ENCODE measurements around the gene SGIP1. TPM values are rescaled to one million over a fixed set of nuclear protein-coding genes. Genes with fewer than 3 reads are reported as not detected.

The SGIP1 gene
- total RNA-seq, 2 donors from 2014 or later: 1.2 to 3.1 TPM

GRCh38 chr1:66745451-66745850 is 211.5 kb downstream of the SGIP1 start:
- H3K4me1 ChIP-seq: no peaks in the 10 kb centered on the region
- no peak overlapping the region for H3K4me3 ChIP-seq
- H3K9ac ChIP-seq (ENCODE audit: low read depth in 2 of 2, low read length in 2 of 2): no peak overlapping the region
- no peak for TF ChIP-seq CTCF (IDR thresholded peaks at IDR 0.05)
- H3K27ac ChIP-seq: no peak overlapping the region
- no peaks in the 10 kb centered on the region for H3K27me3 ChIP-seq
- H3K36me3 ChIP-seq: no peaks in the 10 kb centered on the region
- intact Hi-C loops (cut with DNase I): no loop called here
- no peak for DNase-seq
- H3K9me3 ChIP-seq: no peaks in the 10 kb centered on the region

GRCh38 chr1:66747501-66747900 is 213.5 kb downstream of the SGIP1 start:
- Histone ChIP-seq H3K36me3 (no peaks in the 10 kb centered on the region), H3K27ac (no peak overlapping the region), H3K27me3 (no peaks in the 10 kb centered on the region), H3K9me3 (no peaks in the 10 kb centered on the region), H3K4me3 (no peak overlapping the region), H3K9ac (ENCODE audit: low read depth in 2 of 2, low read length in 2 of 2) (no peak overlapping the region), H3K4me1 (no peaks in the 10 kb centered on the region)
- DNase-seq: no peak
- TF ChIP-seq CTCF (IDR thresholded peaks at IDR 0.05): no peak
- intact Hi-C loops (cut with DNase I): no loop called here

GRCh38 chr1:66750577-66750976 is 216.6 kb downstream of the SGIP1 start:
- no peaks in the 10 kb centered on the region for H3K4me1 ChIP-seq
- intact Hi-C loops (cut with DNase I): no loop called here
- H3K9ac ChIP-seq (ENCODE audit: low read depth in 2 of 2, low read length in 2 of 2): no peak overlapping the region
- H3K36me3 ChIP-seq: no peaks in the 10 kb centered on the region
- H3K4me3 ChIP-seq: no peak overlapping the region
- no peak overlapping the region for H3K27ac ChIP-seq
- H3K27me3 ChIP-seq: no peaks in the 10 kb centered on the region
- H3K9me3 ChIP-seq: no peaks in the 10 kb centered on the region
- no peak for TF ChIP-seq CTCF (IDR thresholded peaks at IDR 0.05)
- no peak for DNase-seq

GRCh38 chr1:66751160-66751559 is 217.2 kb downstream of the SGIP1 start:
- no peaks in the 10 kb centered on the region for H3K36me3 ChIP-seq
- no peak overlapping the region for H3K4me3 ChIP-seq
- no peak overlapping the region for H3K9ac ChIP-seq (ENCODE audit: low read depth in 2 of 2, low read length in 2 of 2)
- intact Hi-C loops (cut with DNase I): no loop called here
- H3K9me3 ChIP-seq: no peaks in the 10 kb centered on the region
- no peak for TF ChIP-seq CTCF (IDR thresholded peaks at IDR 0.05)
- no peak overlapping the region for H3K27ac ChIP-seq
- H3K27me3 ChIP-seq: no peaks in the 10 kb centered on the region
- no peak for DNase-seq
- H3K4me1 ChIP-seq: no peaks in the 10 kb centered on the region

GRCh38 chr1:66752000-66752592 is 218.1 kb downstream of the SGIP1 start, which contains the start of gene DYNLT5:
TSS of gene DYNLT5 (plus strand) at chr1:66752459. CDS start at chr1:66754659, 2,200 bp downstream.
- no peak for TF ChIP-seq CTCF (IDR thresholded peaks at IDR 0.05)
- H3K27me3 ChIP-seq: no peaks in the 10 kb centered on the region
- H3K9me3 ChIP-seq: no peaks in the 10 kb centered on the region
- intact Hi-C loops (cut with DNase I): no loop called here
- H3K27ac ChIP-seq: no peak within 1 kb of the TSS
- H3K36me3 ChIP-seq: no peaks in the 10 kb centered on the region
- no peak within 1 kb of the TSS for H3K9ac ChIP-seq (ENCODE audit: low read depth in 2 of 2, low read length in 2 of 2)
- H3K4me1 ChIP-seq: no peaks in the 10 kb centered on the region
- DNase-seq: peak; percentile 41
- peak within 1 kb of the TSS; percentile 33 for H3K4me3 ChIP-seq

All from colonic mucosa (tissue), 4 donors.